Measurements from ENCODE around the gene PRKAG2. TPM values are rescaled to one million over a fixed set of nuclear protein-coding genes. Genes with fewer than 3 reads are reported as not detected.

PRKAG2 gene
- total and polyA plus RNA-seq, 2 of the 8 experiments (the other 6 are each of a cell fraction or from before 2014, with no cell fraction given): 7.5 to 18.1 TPM

DNA sequence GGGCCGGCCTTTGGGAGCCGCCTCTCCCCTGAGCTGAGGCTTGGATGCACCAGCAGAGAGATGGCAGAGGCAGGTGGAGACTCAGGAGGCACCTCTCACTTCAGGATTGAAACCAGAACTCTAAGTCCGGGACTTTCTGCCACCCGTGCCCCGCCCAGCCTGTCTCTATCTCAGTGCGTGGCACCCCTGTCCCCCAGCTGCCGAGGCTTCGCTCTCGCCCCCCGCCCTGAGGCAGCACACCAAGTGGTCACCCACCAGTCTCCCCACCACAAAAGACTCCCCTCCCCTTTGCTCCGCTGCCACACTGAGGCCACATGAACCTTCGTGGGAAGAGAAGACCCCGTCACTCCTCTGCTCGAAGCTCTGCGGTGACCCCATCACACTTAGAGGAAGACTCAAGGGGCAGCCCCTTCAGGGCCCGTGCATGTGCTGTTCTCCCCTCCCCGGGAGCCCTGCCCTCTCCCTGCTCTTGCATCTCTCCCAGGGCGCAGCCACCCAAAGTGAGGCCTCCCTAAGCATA lies 166.7 kb downstream of the PRKAG2 start:
- Histone ChIP-seq H3K4me1 (replicated peaks in 1 of 4; ENCODE audit: control insufficient read depth in 3 of 4, insufficient read depth in 4 of 4, low read length in 3 of 4) (peaks cover 0 to 1% (median under 1%) of the 10 kb centered on the region in 4 experiments; a peak in 3 of 7 replicates), H3K18ac (ENCODE audit: extremely low read depth, low read length) (no peak overlapping the region), H3K4me2 (ENCODE audit: insufficient read depth in 1 of 2, low read depth in 2 of 2, low read length in 2 of 2) (no peak overlapping the region), H3K9me3 (ENCODE audit: insufficient read depth in 2 of 2, low read depth in 1 of 2, low read length in 1 of 2) (no peaks in the 10 kb centered on the region), H4K5ac (ENCODE audit: insufficient read length, low read depth, low read length) (no peak overlapping the region), H3K23ac (ENCODE audit: insufficient read length) (no peak overlapping the region), H2BK20ac (ENCODE audit: low read length) (no peak overlapping the region), H3K9ac (replicated peaks in 1 of 4; ENCODE audit: extremely low read depth in 1 of 4, low read depth in 3 of 4, low read length in 3 of 4) (no peak overlapping the region), H3K36me3 (ENCODE audit: control insufficient read depth in 2 of 4, insufficient read depth in 4 of 4, low read length in 3 of 4) (no peaks in the 10 kb centered on the region; a peak in 1 of 8 replicates), H4K91ac (replicated peaks; ENCODE audit: insufficient read length, low read length) (no peak overlapping the region), H2AFZ (ENCODE audit: low read length) (no peak overlapping the region), H2BK5ac (ENCODE audit: low read depth, low read length) (no peak overlapping the region), H2BK120ac (replicated peaks; ENCODE audit: low read depth, low read length) (no peak overlapping the region), H3K79me2 (ENCODE audit: control insufficient read depth in 1 of 2, insufficient read depth in 2 of 2, low read length in 2 of 2) (peaks cover 0 to 3% of the 10 kb centered on the region in 2 experiments; a peak in 1 of 4 replicates), H3K4me3 (ENCODE audit: extremely low read depth in 1 of 4, insufficient read depth in 2 of 4, low read depth in 3 of 4, low read length in 4 of 4) (no peak overlapping the region), H3K79me1 (ENCODE audit: low read depth, low read length) (no peaks in the 10 kb centered on the region), H3K14ac (ENCODE audit: insufficient read length) (no peak overlapping the region), H3K56ac (replicated peaks; ENCODE audit: insufficient read length, low read depth, low read length) (no peak overlapping the region), H2BK15ac (ENCODE audit: low read length) (no peak overlapping the region), H4K8ac (ENCODE audit: extremely low read depth, insufficient read depth, low read length) (no peak overlapping the region), H2BK12ac (ENCODE audit: low read depth, low read length) (no peak overlapping the region), H2AK5ac (ENCODE audit: low read depth, low read length) (no peak overlapping the region), H4K20me1 (replicated peaks in 1 of 2; ENCODE audit: control insufficient read depth in 1 of 2, insufficient read depth in 2 of 2, low read length in 2 of 2) (peaks cover 0 to 4% of the 10 kb centered on the region in 2 experiments), H3K27ac (ENCODE audit: low read depth, low read length) (no peak overlapping the region), H3K23me2 (ENCODE audit: low read depth, low read length) (no peaks in the 10 kb centered on the region; the same call in 1 of the 2 replicates), H3K4ac (replicated peaks; ENCODE audit: insufficient read length, low read depth, low read length) (no peak overlapping the region), H3K27me3 (replicated peaks in 1 of 4; ENCODE audit: control insufficient read depth in 3 of 4, extremely low read depth in 1 of 4, insufficient read depth in 3 of 4, low read length in 3 of 4) (no peaks in the 10 kb centered on the region; a peak in 3 of 7 replicates)
- ChIA-PET CTCF (ENCODE audit: partially characterized antibody) (interaction anchor here (0.6 to 0.9 kb wide), 5 partner anchors 19 to 981 kb away, joined by 3 read pairs; no protein-coding TSS in a partner anchor), POLR2A (ENCODE audit: partially characterized antibody) (interaction anchor here (0.8 kb wide), 1 partner anchor 71 kb away, joined by 3 read pairs; no protein-coding TSS in a partner anchor)
- TF ChIP-seq EP300 (IDR thresholded peaks at IDR 0.05; ENCODE audit: borderline replicate concordance in 1 of 2, low read depth in 2 of 2, low read length in 2 of 2) (no peak), ASH2L (IDR thresholded peaks at IDR 0.05; ENCODE audit: low read length) (no peak), POLR2AphosphoS5 (IDR thresholded peaks at IDR 0.05; ENCODE audit: low read depth, low read length) (no peak), SP2 (IDR thresholded peaks at IDR 0.05; ENCODE audit: low read length) (no peak), BACH1 (IDR thresholded peaks at IDR 0.05; ENCODE audit: low read length) (no peak), POU5F1 (IDR thresholded peaks at IDR 0.05; ENCODE audit: low read depth, low read length) (no peak), RXRA (IDR thresholded peaks at IDR 0.05; ENCODE audit: insufficient read depth, low read depth, low read length) (no peak), BRCA1 (IDR thresholded peaks at IDR 0.05; ENCODE audit: low read depth, low read length) (no peak), NRF1 (IDR thresholded peaks at IDR 0.05; ENCODE audit: low read depth, low read length) (no peak), SIRT6 (IDR thresholded peaks at IDR 0.05; ENCODE audit: low read length) (no peak), ZNF274 (IDR thresholded peaks at IDR 0.05; ENCODE audit: borderline replicate concordance, extremely low read depth, low read length) (no peak)
- TF ChIP-seq, protein P1, sequence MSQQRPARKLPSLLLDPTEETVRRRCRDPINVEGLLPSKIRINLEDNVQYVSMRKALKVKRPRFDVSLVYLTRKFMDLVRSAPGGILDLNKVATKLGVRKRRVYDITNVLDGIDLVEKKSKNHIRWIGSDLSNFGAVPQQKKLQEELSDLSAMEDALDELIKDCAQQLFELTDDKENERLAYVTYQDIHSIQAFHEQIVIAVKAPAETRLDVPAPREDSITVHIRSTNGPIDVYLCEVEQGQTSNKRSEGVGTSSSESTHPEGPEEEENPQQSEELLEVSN (IDR thresholded peaks at IDR 0.05): no peak
- TF ChIP-seq, protein P2, sequence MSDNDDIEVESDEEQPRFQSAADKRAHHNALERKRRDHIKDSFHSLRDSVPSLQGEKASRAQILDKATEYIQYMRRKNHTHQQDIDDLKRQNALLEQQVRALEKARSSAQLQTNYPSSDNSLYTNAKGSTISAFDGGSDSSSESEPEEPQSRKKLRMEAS (IDR thresholded peaks at IDR 0.05): no peak
- no peak for DNase-seq (ENCODE audit: low read depth in 1 of 2, low spot score in 2 of 2)
- 82% methylated on average over 15 of the region's 18 CpGs; no CpG with 5 or more reads in 1 of the 2 experiments for WGBS, 2 experiments (ENCODE audit: extremely low coverage in 1 of 2, insufficient coverage in 1 of 2, insufficient read length in 1 of 2, insufficient replicate concordance in 2 of 2, low coverage in 1 of 2, low lambda C conversion rate in 2 of 2, missing lambda C conversion rate in 1 of 2)
- no peak for FAIRE-seq

Measured in H1 (cell line).